Measurements from ENCODE around the gene TJP3.
"Not testable (repeated sequence)": the region's sequence is repeated elsewhere in the genome, so short reads cannot be mapped to it uniquely, and the experiment has no call there.

Gene TJP3

GRCh38 chr19:3738477-3739220 is 30.5 kb downstream of the TJP3 start:
- DNase-seq (ENCODE audit: low read depth): no peak

- no peak for DNase-seq (ENCODE audit: low read depth)
Observed at GRCh38 chr19:3740431-3740830, 32.2 kb downstream of the TJP3 start.

- DNase-seq (ENCODE audit: low read depth): no peak
Observed at GRCh38 chr19:3743486-3743885, 35.3 kb downstream of the TJP3 start.

- DNase-seq (ENCODE audit: low read depth): no peak
Observed at GRCh38 chr19:3745363-3746045, 37.3 kb downstream of the TJP3 start.

GRCh38 chr19:3746371-3747056 is 38.3 kb downstream of the TJP3 start:
- DNase-seq (ENCODE audit: low read depth): no peak

- DNase-seq (ENCODE audit: low read depth): no peak
Observed at GRCh38 chr19:3748965-3749364, 40.8 kb downstream of the TJP3 start.

GRCh38 chr19:3750211-3750610 is 42.0 kb downstream of the TJP3 start:
- DNase-seq (ENCODE audit: low read depth): no peak

- DNase-seq (ENCODE audit: low read depth): no peak
Observed at GRCh38 chr19:3751236-3751635, 43.1 kb downstream of the TJP3 start.

GRCh38 chr19:3752492-3752891 is 44.3 kb downstream of the TJP3 start:
- DNase-seq (ENCODE audit: low read depth): no peak

GRCh38 chr19:3753631-3754410 is 45.6 kb downstream of the TJP3 start:
- no peak for DNase-seq (ENCODE audit: low read depth)

GRCh38 chr19:3757705-3758104 is 49.5 kb downstream of the TJP3 start:
- DNase-seq (ENCODE audit: low read depth): not testable (repeated sequence)

GRCh38 chr19:3758297-3758696 is 50.1 kb downstream of the TJP3 start:
- DNase-seq (ENCODE audit: low read depth): not testable (repeated sequence)

- DNase-seq (ENCODE audit: low read depth): no peak
Observed at GRCh38 chr19:3759482-3760254, 51.5 kb downstream of the TJP3 start.

GRCh38 chr19:3760871-3761361 is 52.7 kb downstream of the TJP3 start:
- DNase-seq (ENCODE audit: low read depth): no peak

GRCh38 chr19:3761382-3762129 is 53.4 kb downstream of the TJP3 start, which contains the start of gene APBA3:
TSS of gene APBA3 (minus strand) at chr19:3761692. CDS start at chr19:3760264, 1,428 bp downstream.
- peak; percentile 94 for DNase-seq (ENCODE audit: low read depth)

GRCh38 chr19:3762130-3762473 is 53.9 kb downstream of the TJP3 start:
- DNase-seq (ENCODE audit: low read depth): no peak

GRCh38 chr19:3762501-3763459 is 54.6 kb downstream of the TJP3 start, which contains the start of gene MRPL54:
TSS of gene MRPL54 (plus strand) at chr19:3762682. CDS start at chr19:3762701, 19 bp downstream.
- peak; percentile 97 for DNase-seq (ENCODE audit: low read depth)

GRCh38 chr19:3765121-3765520 is 56.9 kb downstream of the TJP3 start:
- no peak for DNase-seq (ENCODE audit: low read depth)

- not testable (repeated sequence) for DNase-seq (ENCODE audit: low read depth)
Observed at GRCh38 chr19:3765757-3766156, 57.6 kb downstream of the TJP3 start.

All from activated gamma-delta T cell treated with anti-CD3 and anti-CD28 coated beads, Interleukin-2, amount 50 U/mL, for 16 hours (primary cell).